Measurements from ENCODE around the gene CCDC28B.
A peak's percentile ranks its signal among the peaks of the same experiment; 100 is the strongest.

Gene CCDC28B

DNA sequence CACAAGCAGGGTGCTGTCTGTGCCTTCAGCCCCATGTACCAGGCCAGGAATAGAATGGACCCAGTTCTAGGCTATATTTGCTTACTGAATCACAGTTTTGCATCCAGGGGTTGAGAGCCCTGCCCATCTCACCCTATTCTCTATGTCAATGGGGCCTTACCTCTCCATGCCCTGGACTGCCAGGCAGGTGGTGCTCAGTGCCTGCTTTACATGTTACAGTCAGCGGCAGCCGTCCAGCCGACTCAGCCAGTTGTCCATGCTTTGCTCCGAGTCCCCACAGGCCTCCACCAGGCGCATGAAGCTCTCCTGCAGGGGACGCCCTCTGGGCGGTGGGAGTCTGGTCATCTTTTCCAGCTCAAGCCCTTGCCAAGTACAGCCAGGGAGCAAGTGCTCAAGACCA, 34.4 kb downstream of the CCDC28B start:
- TF ChIP-seq, protein P1, sequence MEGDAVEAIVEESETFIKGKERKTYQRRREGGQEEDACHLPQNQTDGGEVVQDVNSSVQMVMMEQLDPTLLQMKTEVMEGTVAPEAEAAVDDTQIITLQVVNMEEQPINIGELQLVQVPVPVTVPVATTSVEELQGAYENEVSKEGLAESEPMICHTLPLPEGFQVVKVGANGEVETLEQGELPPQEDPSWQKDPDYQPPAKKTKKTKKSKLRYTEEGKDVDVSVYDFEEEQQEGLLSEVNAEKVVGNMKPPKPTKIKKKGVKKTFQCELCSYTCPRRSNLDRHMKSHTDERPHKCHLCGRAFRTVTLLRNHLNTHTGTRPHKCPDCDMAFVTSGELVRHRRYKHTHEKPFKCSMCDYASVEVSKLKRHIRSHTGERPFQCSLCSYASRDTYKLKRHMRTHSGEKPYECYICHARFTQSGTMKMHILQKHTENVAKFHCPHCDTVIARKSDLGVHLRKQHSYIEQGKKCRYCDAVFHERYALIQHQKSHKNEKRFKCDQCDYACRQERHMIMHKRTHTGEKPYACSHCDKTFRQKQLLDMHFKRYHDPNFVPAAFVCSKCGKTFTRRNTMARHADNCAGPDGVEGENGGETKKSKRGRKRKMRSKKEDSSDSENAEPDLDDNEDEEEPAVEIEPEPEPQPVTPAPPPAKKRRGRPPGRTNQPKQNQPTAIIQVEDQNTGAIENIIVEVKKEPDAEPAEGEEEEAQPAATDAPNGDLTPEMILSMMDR (IDR thresholded peaks at IDR 0.05; ENCODE audit: low read depth, low read length) = no peak
- H3K4me3 ChIP-seq (ENCODE audit: low read depth, low read length) = no peak overlapping the region

DNA sequence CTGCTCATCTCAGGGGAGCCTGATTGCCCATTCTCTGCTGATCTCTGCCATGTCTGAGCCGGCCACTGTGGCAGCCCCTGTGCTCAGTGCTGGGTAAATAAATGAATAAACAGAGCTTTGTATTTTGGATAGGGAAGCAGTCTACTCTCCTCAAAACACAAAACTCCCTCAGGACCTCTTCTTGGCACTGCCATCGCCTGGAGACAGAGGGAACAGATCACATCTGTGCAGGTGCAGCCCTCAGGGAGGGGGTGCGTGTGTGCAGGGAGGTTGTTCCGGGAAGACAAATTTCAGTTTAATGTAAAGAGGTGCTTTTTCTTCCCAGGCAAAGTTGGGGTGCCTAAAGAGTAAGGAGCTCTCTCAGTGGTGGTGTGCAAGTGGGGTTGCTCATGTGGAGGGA, 38.9 kb downstream of the CCDC28B start:
- TF ChIP-seq, protein P1 (IDR thresholded peaks at IDR 0.05; ENCODE audit: low read depth, low read length) = no peak
- H3K4me3 ChIP-seq (ENCODE audit: low read depth, low read length) = no peak overlapping the region

DNA sequence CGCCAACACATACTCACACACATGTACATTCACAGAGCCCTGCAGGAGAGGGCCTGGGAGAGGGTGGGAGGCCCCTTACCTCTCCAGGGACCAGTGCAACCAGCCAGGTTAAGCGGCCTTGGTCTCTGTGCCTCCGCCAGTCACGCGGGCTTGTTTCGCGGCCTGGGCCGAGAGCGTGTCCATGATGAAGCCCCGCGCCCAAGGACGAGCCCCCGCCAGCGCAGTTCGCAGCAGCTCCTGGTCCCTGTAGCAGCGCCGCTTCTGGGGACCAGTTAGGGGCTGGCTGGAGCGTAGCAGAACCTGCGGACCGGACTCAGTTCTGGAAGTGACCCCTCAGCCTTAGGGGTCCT, 39.4 kb downstream of the CCDC28B start:
- no peak overlapping the region; the same call in 1 of the 2 replicates for H3K4me3 ChIP-seq (ENCODE audit: low read depth, low read length)
- TF ChIP-seq, protein P1 (IDR thresholded peaks at IDR 0.05; ENCODE audit: low read depth, low read length) = no peak

DNA sequence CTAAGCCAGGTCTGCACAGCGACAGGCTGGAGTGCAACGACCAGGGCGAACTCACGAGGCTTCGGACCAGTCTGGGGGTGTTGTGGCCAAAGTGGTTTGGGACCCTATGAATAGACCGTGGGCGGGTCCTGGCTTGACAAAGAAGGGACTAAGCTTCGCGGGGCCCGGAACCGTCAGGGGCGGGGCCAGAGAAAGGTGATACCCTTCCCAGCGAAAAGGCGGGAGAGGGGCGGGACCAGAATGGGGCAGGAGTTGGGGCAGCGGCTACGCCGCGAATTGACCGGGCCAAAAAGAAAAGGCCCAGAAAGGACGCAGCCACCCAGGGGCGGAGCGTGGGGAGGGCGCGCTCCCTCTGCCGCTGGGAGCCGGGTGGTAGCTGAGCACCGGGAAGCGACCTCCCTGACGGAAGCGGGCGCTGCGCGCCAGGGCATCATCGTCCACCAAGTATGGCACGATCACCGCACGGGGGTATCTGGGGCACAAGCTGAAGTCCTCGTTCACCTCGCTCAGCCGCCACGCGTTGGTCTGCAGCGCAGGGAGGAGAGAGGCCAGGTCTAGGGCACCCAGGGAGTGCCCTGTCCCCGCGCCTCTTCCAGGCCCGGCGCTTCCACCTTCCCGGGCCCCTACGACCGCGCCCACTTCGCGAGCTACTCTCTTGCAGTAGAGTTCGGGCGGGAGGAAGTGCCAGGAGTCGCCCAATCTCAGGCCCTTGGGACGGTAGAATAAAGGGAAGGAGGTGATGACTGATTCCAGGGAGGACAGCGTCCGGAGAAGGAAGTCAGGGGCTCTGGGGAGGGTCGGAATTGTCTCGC, 40.0 kb downstream of the CCDC28B start:
- TF ChIP-seq, protein P1 (IDR thresholded peaks at IDR 0.05; ENCODE audit: low read depth, low read length) = peak; percentile 9; the same call in 1 of the 2 replicates
- peak overlapping the region; percentile 66 for H3K4me3 ChIP-seq (ENCODE audit: low read depth, low read length)

DNA sequence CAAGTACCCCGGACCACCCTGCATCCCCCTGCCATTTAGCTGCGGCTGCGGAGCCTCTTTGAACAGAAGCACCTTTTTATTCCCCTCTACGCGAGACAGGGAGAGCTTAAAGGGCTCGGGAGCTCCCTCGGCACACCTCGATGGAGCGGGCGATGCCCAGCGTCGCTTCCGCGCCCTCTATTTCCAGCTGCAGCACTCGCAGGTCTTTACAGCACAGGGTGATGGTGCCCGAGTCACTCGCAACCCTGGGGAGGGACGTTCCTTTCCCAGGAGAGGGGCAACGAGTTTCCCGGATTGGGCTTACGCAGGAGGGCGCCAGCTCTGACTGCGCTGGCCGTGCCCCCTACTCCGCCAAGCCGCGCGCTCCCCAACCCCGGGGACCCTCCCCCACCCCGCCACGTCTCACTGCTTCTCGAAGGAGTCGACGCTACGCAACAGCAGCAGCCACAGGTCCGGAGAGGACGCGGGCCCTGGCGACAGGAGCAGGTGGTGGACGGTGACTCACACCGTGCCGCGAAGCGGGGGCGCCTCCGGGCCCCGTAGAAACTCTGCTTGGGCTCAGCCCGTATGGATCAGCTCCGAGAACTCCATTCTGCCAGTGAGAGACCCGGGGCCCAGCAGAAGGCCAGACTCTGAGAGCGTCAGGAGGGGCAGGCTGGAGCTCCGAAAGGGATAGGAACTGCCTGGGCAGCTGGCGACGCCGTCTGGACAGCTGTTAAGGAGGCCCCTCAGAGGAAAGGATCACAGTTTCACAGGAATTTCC, 40.8 kb downstream of the CCDC28B start:
- TF ChIP-seq, protein P1 (IDR thresholded peaks at IDR 0.05; ENCODE audit: low read depth, low read length) = no peak

DNA sequence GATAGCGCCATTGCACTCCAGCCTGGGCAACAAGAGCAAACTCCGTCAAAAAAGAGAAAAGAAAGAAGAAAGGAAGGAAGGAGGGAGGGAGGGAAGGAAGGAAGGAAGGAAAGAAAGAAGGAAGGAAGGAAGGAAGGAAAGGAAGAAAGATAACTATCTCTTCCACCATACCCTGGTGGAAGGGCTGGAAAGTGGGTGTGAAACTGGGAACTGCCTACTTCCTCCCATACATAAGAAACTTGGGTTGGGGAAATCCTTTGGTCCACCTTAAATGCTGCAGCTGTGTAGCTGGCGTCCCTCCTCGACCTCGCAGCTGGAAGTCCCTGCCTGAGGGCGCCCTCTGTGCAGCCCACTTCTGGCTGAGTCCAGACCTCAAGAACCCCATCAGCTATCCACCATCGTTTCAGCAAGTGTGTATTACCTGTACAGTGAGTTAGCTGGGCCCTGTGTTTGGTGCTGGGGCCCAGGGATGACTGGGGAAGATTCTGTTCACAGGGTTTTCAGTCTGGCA, 42.0 kb downstream of the CCDC28B start:
- TF ChIP-seq, protein P1 (IDR thresholded peaks at IDR 0.05; ENCODE audit: low read depth, low read length) = no peak
- H3K4me3 ChIP-seq (ENCODE audit: low read depth, low read length) = no peak overlapping the region

More for the DNA sequence above, 40.8 kb downstream of the CCDC28B start:
- peak overlapping the region; percentile 66 for H3K4me3 ChIP-seq (ENCODE audit: low read depth, low read length)

DNA sequence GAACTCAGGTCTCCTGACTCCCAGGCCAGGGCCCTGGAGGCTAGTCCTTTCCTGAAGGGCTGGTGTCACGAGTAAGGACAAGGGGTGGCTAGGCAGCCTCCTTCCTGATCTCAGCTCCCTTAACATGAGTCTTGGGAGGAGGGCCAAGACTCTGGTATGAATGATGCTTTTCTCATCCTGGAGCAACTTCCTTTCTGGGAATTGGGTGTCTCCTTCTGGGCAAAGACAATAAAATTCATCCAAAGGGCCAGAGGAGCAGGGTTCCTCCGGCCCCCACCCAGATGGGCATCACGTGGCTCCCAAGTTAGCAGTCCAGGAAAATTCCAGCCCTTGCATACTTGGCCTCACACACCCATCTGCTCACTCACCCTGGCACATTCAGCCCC, 46.5 kb downstream of the CCDC28B start, which contains the start of gene FAM167B:
Gene FAM167B (plus strand): TSS at position 335 of the 386 bp plus-strand sequence. CDS start 200 bp downstream, outside the sequence.
- H3K4me3 ChIP-seq (ENCODE audit: low read depth, low read length) = no peak within 1 kb of the TSS
- TF ChIP-seq, protein P1 (IDR thresholded peaks at IDR 0.05; ENCODE audit: low read depth, low read length) = no peak

Data from WI38 (cell line).